HG03432 (cell line): ENCODE data around the gene ARAF.

ENCODE experiments used
- ATAC-seq: cut with Tn5 transposase; IDR thresholded peaks from one replicate; pipeline ENCODE4 v1.9.1; 2021; ENCODE audit warnings: mild to moderate bottlenecking, moderate library complexity; ENCODE audit not compliant: unreplicated experiment

Gene ARAF

GRCh38 chrX:47619486-47620302 is 58.7 kb downstream of the ARAF start, which contains the start of gene SYN1:
SYN1 (minus strand) TSS chrX:47619857; CDS start chrX:47619728, 129 bp downstream.
- peak; percentile 90 for ATAC-seq

- no peak for ATAC-seq
Measured at GRCh38 chrX:47620303-47620685, 59.3 kb downstream of the ARAF start.
